ENCODE measurements around the gene SMAD9.

The SMAD9 gene

DNA sequence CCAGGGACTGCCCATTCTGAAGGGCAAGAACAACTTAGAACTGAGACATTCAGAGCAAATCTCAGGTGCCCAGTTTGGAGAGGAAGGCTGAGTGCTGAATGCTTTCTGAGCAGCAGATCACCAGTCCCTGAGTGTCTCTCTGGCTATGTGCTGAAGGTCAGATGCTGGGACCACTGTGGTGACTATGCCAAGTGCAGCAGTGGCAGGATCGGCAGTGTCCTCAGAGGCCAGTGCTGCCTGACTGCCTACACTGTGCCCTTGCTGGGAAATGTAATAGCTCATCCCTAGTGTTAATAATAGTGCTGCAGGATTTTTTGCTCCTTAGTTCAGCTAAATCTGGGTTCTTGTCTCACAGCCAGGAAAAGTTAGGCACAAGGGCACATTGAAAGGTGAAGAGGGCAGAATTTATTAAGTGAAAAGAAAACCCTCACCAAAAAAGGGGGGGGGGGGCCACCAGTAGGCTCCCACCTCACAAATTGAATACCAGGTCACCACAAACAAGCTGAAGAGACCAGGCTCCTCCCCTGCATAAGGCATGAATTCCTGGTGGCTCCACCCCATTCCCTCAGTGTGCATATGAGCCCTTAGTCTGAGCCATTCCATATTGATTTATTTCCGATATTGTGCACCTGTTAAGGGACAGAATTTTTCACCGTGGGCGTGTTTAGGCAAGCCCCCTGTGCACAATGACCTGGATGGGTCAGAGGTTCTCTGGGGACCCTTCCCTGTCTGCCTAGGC, 82.5 kb downstream of the SMAD9 start:
- Mint-ChIP-seq H3K27ac (no peak overlapping the region), H3K4me3 (no peak overlapping the region), H3K36me3 (peaks cover 5 to 22% of the 10 kb centered on the region in 2 donors), H3K4me1 (no peaks in the 10 kb centered on the region), H3K27me3 (no peaks in the 10 kb centered on the region), H3K9me3 (no peaks in the 10 kb centered on the region)
- ATAC-seq (replicated peaks) = no peak
- no peak for DNase-seq

DNA sequence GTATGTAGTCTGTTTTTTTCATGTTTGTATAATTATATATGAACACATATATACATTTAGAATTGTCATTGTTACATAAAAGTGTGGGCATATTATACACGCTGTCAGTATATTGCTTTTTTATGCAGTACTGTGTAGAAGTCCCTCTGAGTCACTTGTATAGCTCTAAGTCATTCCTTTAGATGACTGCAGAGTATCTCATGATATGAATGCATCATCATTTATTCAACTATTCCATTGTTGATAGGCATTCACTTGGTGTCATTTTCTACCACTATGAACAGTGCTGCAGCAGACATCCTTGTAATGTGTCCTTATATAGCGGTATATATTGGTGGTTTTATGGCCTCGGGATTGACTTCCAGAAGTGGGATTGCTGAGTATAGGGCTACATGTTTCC, 85.7 kb downstream of the SMAD9 start:
- DNase-seq (no peak), ATAC-seq (replicated peaks) (no peak)
- Mint-ChIP-seq H3K9me3 (no peaks in the 10 kb centered on the region), H3K27me3 (no peaks in the 10 kb centered on the region), H3K27ac (no peak overlapping the region), H3K4me3 (no peak overlapping the region), H3K4me1 (no peaks in the 10 kb centered on the region), H3K36me3 (peaks cover 5 to 22% of the 10 kb centered on the region in 2 donors)

DNA sequence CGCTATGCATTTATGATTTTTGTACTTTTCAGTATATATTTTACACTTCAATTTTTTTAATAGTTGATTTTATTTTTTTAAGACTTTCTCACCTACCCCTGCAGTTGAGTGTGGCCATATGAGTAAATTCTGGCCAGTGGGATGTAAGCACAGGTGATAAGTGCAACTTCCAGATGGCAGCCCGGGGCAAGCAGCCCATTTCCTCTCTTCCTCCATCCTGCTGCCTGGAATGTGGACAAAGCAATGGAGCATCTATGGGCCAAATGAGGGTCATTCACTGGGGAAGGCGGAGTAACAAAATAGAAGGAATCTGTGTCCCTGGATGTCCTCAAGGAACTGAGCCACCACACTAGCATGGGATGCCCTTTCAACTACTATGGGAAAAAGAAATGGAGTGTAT, 88.7 kb downstream of the SMAD9 start:
- H3K36me3 Mint-ChIP-seq = peaks cover 9 to 25% of the 10 kb centered on the region in 2 donors
- DNase-seq (no peak), ATAC-seq (replicated peaks) (no peak)
- H3K4me1 Mint-ChIP-seq = no peaks in the 10 kb centered on the region
- no peaks in the 10 kb centered on the region for H3K9me3 Mint-ChIP-seq
- no peak overlapping the region for H3K4me3 Mint-ChIP-seq
- no peak overlapping the region for H3K27ac Mint-ChIP-seq
- no peaks in the 10 kb centered on the region for H3K27me3 Mint-ChIP-seq

DNA sequence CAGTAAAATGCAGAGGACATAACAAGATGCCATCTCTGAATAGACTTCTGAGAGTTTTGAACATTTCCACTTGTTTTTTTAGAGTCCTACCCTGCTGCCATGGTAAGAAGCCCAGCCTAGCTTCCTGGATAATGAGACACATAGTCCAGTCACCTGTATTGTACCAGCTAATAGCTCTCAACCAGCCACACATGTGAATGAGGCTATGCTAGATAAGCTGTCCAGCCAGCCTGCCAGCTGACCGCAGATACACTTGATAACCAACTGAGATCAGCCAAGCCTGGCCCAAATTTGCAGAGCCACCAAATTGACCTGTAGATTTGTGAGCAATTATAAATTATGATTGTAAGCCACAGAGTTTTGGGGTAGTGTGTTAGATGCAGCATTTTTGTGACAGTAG, 90.3 kb downstream of the SMAD9 start:
- no peak overlapping the region for H3K27ac Mint-ChIP-seq
- no peak for ATAC-seq (replicated peaks)
- H3K27me3 Mint-ChIP-seq = no peaks in the 10 kb centered on the region
- DNase-seq = no peak
- no peak overlapping the region for H3K4me3 Mint-ChIP-seq
- H3K36me3 Mint-ChIP-seq = peaks cover 9 to 21% of the 10 kb centered on the region in 2 donors
- no peaks in the 10 kb centered on the region for H3K9me3 Mint-ChIP-seq
- no peaks in the 10 kb centered on the region for H3K4me1 Mint-ChIP-seq

DNA sequence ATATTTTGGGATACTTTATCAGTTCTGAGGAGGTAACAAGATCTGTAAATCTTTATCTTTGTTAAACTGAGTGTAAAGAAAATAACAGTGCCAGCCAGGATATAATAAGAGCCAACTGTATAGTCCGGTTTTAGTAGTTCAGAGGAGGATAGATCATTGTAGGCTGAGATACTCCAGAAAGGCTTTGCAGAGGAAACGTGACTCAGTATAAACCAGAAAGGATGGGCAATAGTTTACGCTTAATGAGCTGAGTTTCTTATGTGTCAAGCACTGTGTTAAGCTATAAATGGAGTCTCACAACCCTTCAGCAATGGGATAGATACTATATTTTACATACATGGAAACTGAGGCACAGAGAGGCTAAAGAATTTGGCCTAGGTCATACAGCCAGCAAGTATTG, 97.3 kb downstream of the SMAD9 start:
- H3K9me3 Mint-ChIP-seq = no peaks in the 10 kb centered on the region
- H3K4me1 Mint-ChIP-seq = peaks cover 21 to 39% of the 10 kb centered on the region in 2 donors
- no peak overlapping the region for H3K4me3 Mint-ChIP-seq
- peaks cover 8% of the 10 kb centered on the region in 2 donors for H3K36me3 Mint-ChIP-seq
- H3K27me3 Mint-ChIP-seq = no peaks in the 10 kb centered on the region
- ATAC-seq (replicated peaks) = no peak
- no peak overlapping the region for H3K27ac Mint-ChIP-seq
- no peak for DNase-seq

DNA sequence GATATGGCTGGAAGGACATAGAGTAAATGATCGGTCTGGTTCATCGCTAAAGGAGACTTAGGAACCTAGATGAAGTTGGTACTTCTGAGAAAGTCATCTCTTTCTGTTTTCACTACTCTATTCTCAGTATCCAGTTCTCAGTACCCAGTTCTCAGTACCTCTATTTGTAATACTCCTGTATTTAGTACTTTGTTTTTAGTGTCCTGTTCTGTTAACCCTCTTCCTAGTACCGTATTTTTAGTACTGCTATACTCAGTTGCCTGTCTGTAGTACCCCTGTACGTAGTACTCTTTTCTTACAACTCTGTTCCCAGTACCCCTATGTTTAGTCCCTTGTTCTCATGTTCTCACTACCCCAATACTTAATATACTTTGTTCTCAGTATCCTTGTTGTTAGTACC, 99.8 kb downstream of the SMAD9 start:
- Mint-ChIP-seq H3K4me1 (peaks cover 21 to 39% of the 10 kb centered on the region in 2 donors), H3K4me3 (peak overlapping the region; percentile 92 to 93), H3K27ac (no peak overlapping the region), H3K9me3 (no peaks in the 10 kb centered on the region), H3K36me3 (peaks cover 4 to 8% of the 10 kb centered on the region in 2 donors), H3K27me3 (no peaks in the 10 kb centered on the region)
- ATAC-seq (replicated peaks) = peak; percentile 54 to 67
- DNase-seq = no peak

DNA sequence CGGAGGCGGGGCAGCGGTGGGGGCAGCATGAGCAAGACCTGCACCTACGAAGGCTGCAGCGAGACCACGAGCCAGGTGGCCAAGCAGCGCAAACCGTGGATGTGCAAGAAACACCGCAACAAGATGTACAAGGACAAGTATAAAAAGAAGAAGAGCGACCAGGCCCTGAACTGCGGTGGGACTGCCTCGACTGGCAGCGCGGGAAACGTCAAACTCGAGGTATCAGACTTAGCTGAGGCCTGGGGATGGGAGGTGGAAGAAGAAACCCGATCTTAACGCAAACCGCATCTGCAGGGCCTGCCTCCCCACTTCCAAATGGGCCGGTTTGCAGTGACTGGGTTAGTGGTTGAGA, 100.3 kb downstream of the SMAD9 start:
- Mint-ChIP-seq H3K27ac (peak overlapping the region; percentile 84), H3K27me3 (peaks cover 0 to 2% of the 10 kb centered on the region in 2 donors), H3K4me3 (peak overlapping the region; percentile 92 to 93), H3K4me1 (peaks cover 21 to 39% of the 10 kb centered on the region in 2 donors), H3K36me3 (peaks cover 4% of the 10 kb centered on the region in 2 donors), H3K9me3 (no peaks in the 10 kb centered on the region)
- no peak for DNase-seq
- ATAC-seq (replicated peaks) = peak; percentile 20 to 29

DNA sequence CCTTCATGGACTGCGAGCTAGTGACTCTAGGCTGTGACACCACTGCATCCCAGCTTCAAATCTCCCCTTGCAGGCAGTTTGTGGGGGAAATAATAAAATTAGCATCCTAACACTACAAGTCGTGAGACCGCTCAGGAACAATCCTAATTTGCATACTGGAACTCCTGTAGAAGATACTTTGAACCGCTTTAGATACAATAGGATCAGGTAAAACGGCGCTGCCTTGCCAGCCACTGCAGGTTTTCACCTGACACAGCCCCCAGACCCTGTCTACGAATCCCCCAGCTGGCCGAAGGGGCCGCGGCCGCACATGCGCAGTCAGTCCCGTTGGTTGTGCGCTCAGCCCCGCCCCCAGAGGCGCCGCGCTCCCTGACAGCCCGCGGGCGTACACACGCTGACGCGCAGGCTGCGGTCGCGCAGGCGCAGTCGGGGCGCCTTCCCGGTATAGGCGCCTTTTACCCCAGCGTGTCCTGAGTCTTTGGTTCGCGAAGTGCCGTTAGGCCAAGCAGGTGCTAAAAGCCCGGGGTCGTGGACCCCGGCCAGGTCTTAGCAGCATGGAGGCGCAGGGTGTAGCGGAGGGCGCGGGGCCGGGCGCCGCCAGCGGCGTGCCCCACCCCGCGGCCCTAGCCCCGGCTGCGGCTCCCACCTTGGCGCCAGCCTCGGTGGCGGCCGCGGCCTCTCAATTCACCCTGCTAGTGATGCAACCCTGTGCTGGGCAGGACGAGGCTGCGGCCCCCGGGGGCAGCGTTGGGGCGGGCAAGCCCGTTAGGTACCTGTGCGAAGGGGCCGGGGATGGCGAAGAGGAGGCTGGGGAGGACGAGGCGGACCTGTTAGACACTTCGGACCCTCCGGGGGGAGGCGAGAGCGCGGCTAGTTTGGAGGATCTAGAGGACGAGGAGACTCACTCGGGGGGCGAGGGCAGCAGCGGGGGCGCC, 101.0 kb downstream of the SMAD9 start, which contains the start of gene RFXAP:
TSS of gene RFXAP (plus strand) at position 419 of the 935 bp plus-strand sequence. CDS start at position 555, 136 bp downstream.
- Mint-ChIP-seq H3K4me3 (peak within 1 kb of the TSS; percentile 92 to 93), H3K9me3 (no peaks in the 10 kb centered on the region), H3K27me3 (peaks cover 6 to 9% of the 10 kb centered on the region in 2 donors), H3K36me3 (peaks cover 4% of the 10 kb centered on the region in 2 donors), H3K27ac (peak within 1 kb of the TSS; percentile 84), H3K4me1 (peaks cover 21 to 39% of the 10 kb centered on the region in 2 donors)
- DNase-seq = peak; percentile 83
- ATAC-seq (replicated peaks) = peak; percentile 90 to 94

DNA sequence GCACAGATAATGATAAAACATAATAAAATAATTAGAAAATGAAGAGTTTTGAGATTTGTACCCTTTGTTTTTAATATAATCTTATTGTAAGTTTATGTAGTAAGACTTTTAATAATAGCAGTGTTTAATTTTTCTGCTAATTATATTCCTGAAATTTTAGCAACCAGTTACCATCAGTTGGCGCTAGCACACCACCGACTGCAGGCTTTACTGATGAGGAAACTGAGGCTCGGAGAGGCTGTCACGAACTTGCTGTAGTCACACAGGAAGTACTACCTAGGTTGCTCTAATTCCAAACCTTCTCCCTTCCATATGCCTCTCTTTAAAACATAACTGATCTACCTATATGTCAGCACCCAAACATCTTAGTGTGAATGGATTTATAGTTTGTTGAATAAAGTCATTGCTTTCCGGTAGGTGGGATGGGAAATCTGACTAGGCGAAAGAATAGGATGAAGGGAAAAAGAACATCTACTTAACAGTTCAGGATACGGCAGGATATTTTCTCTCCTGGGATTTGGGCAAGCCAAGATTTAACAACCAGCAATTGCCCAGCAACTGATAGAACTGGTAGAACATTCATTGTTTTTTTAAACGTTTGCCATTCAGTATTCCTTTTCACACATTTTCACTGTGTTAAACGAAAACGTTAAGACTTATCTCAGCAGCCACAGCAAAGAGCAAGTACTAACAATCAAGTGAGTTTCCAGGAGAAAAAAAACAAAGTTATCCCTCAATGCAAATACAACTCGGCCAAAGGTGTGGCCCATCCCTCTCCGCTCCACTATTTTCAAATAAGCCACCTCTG, 101.8 kb downstream of the SMAD9 start:
- peak overlapping the region; percentile 92 to 93 for H3K4me3 Mint-ChIP-seq
- no peaks in the 10 kb centered on the region for H3K9me3 Mint-ChIP-seq
- peak overlapping the region; percentile 84 for H3K27ac Mint-ChIP-seq
- H3K36me3 Mint-ChIP-seq = peaks cover 2% of the 10 kb centered on the region in 2 donors
- H3K27me3 Mint-ChIP-seq = peaks cover 6 to 14% of the 10 kb centered on the region in 2 donors
- ATAC-seq (replicated peaks) (peak in 1 of 2 donors; percentile 2), DNase-seq (no peak)
- peaks cover 19 to 35% of the 10 kb centered on the region in 2 donors for H3K4me1 Mint-ChIP-seq

DNA sequence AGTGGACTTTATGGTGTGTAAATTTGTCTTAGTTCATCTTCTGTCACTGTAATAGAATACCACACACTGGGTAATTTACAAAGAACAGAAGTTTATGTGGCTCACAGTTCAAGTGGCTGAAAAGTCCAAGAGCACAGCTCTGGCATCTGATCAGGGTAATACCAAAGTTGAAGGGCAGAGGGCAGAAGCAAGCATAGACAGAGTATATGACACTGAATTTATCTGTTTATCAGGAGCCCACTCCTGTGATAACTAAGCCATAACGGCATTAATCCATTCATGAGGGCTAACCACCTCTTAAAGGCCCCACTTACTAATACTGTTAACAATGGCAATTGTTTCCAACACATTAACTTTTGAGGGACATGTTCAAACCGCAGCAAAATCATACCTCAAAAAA, 105.0 kb downstream of the SMAD9 start:
- DNase-seq (no peak), ATAC-seq (replicated peaks) (no peak)
- Mint-ChIP-seq H3K27ac (no peak overlapping the region), H3K9me3 (no peaks in the 10 kb centered on the region), H3K36me3 (no peaks in the 10 kb centered on the region), H3K27me3 (peaks cover 28 to 29% of the 10 kb centered on the region in 2 donors), H3K4me1 (peaks cover 9 to 18% of the 10 kb centered on the region in 2 donors), H3K4me3 (no peak overlapping the region)

DNA sequence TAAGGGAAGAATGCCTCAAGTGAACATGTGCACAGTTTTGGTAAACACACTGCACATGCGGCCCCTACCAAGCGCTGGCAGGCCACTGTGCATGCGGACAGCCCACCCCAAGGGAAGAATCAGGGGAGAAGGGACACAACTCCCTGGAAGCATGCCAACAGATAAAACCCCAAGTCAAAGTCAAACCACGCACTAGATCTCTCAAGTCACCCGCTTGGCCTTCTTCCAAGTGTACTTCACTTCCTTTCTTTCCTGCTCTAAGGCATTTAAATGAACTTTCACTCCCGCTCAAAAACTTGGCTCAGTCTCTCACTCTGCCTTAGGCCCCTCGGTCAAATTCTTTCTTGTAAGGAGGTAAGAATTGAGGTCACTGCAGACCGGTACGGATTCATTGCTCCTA, 105.6 kb downstream of the SMAD9 start:
- no peaks in the 10 kb centered on the region for H3K9me3 Mint-ChIP-seq
- H3K27ac Mint-ChIP-seq = no peak overlapping the region
- H3K4me1 Mint-ChIP-seq = peaks cover 4 to 12% of the 10 kb centered on the region in 2 donors
- H3K4me3 Mint-ChIP-seq = no peak overlapping the region
- H3K36me3 Mint-ChIP-seq = no peaks in the 10 kb centered on the region
- ATAC-seq (replicated peaks) (no peak), DNase-seq (no peak)
- peaks cover 32% of the 10 kb centered on the region in 2 donors for H3K27me3 Mint-ChIP-seq

DNA sequence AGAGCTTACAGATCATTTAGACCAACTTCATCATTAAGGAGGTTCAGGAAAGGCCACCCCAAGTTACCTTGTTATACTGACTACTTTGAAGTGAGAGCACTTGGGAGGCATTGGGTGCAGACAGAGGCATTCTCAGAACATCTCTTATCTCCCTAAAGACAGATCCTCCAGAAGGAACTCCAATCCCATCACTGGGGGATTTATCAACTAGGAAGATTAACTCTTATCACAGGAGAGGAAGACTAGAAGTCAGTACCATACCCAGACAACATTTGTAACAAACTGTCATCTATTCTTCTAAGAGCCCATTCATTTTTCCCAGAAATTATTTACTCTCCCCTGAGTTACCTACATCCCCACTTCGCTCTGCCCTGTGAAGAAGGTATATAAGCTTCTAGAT, 106.8 kb downstream of the SMAD9 start:
- Mint-ChIP-seq H3K4me1 (peaks cover 0 to under 1% of the 10 kb centered on the region in 2 donors), H3K36me3 (no peaks in the 10 kb centered on the region), H3K4me3 (no peak overlapping the region), H3K27me3 (peaks cover 32% of the 10 kb centered on the region in 2 donors), H3K9me3 (no peaks in the 10 kb centered on the region), H3K27ac (no peak overlapping the region)
- ATAC-seq (replicated peaks) (no peak), DNase-seq (no peak)

DNA sequence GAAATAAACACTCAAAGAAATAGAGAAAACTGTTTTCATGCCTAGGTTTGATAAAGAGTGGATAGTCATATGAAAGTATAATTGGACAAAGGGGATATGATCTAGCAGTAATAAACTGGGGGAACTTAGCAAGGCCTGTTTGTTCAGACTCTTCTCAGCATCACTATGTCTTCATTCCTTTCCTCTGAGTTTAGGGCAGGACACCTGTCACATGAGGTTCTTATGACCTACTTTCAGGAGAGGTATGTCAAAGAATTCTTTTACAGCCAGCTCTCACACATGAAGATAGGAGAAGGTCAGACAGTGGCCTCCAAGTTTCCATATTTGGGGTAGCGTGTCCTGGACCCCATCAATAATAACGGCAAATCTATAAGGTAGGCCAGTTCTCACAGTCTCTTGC, 112.4 kb downstream of the SMAD9 start:
- Mint-ChIP-seq H3K27me3 (peaks cover 16 to 25% of the 10 kb centered on the region in 2 donors), H3K27ac (no peak overlapping the region), H3K36me3 (no peaks in the 10 kb centered on the region), H3K9me3 (no peaks in the 10 kb centered on the region), H3K4me1 (peaks cover 13 to 19% of the 10 kb centered on the region in 2 donors), H3K4me3 (no peak overlapping the region)
- DNase-seq = no peak
- ATAC-seq (replicated peaks) = no peak

DNA sequence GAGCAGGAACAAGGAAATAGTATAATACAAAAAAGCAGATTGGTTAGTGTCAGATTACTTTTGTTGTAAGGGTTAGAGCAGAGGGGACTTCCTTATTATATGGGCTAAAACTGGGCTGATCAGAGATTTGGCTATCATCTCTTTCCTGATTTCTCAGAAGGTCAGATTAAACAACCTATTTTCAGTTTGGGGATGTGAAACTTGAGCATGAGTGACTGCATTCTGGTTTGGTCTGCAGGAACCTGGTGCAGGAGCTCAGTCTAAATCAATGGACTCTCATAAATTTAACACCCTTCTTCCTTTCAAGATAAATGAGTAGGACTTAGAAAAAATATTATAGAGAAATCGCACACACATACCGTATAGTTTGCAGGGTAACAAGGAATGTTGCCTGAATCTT, 113.9 kb downstream of the SMAD9 start:
- Mint-ChIP-seq H3K27ac (peak overlapping the region; percentile 59), H3K27me3 (peaks cover 4 to 11% of the 10 kb centered on the region in 2 donors)

More for the DNA sequence above, 113.9 kb downstream of the SMAD9 start:
- ATAC-seq (replicated peaks) = peak; percentile 91 to 96
- H3K4me1 Mint-ChIP-seq = peaks cover 13 to 19% of the 10 kb centered on the region in 2 donors
- no peaks in the 10 kb centered on the region for H3K9me3 Mint-ChIP-seq
- no peaks in the 10 kb centered on the region for H3K36me3 Mint-ChIP-seq
- no peak overlapping the region for H3K4me3 Mint-ChIP-seq
- no peak for DNase-seq

All from stimulated activated naive B cell treated with anti-CD40 and anti-IgM and Interleukin-4, amounts not matched to agents 10 μg/mL and 1 μg/mL and 100 μg/mL, for 72 hours (primary cell).